Astrocyte (in vitro differentiated cells and primary cell): ENCODE data around the gene SLX4.

Experiments used
- CTCF ChIP-seq: IDR thresholded peaks from 2 replicates; pipeline ENCODE4 v1.5.1; 2011; ENCODE audit warnings: low read depth, mild to moderate bottlenecking, inconsistent platforms, low read length, moderate library complexity; ENCODE audit not compliant: insufficient read depth
- EZH2 ChIP-seq: IDR thresholded peaks from 2 replicates; pipeline ENCODE4 v1.6.1; 2012; ENCODE audit warnings: mild to moderate bottlenecking, low read length, inconsistent platforms; ENCODE audit not compliant: insufficient read depth

GRCh38 chr16:3654249-3654991 is 43.0 kb upstream of the SLX4 start, which contains the start of gene DNASE1:
- TF ChIP-seq CTCF (peak; percentile 33), EZH2 (no peak)
